Measurements from ENCODE around the gene SLC25A45. TPM values are rescaled to one million over a fixed set of nuclear protein-coding genes. Genes with fewer than 3 reads are reported as not detected.

The SLC25A45 gene
- total RNA-seq, 1 experiment from 2014 or later, result 8.5 TPM

GRCh38 chr11:65383778-65384177 lies 1.3 kb upstream of the SLC25A45 start:
- intact Hi-C loops (cut with micrococcal nuclease; ENCODE audit: unreplicated experiment), result no loop called here
- Mint-ChIP-seq H3K27me3 (ENCODE audit: insufficient read depth, unreplicated experiment) (no peaks in the 10 kb centered on the region), H3K27ac (ENCODE audit: unreplicated experiment) (peak overlapping the region; percentile 90), H3K4me1 (ENCODE audit: low read depth, unreplicated experiment) (peaks cover 25% of the 10 kb centered on the region), H3K4me3 (ENCODE audit: unreplicated experiment) (peak overlapping the region; percentile 27), H3K36me3 (ENCODE audit: insufficient read depth, unreplicated experiment) (peaks cover 19% of the 10 kb centered on the region), H3K9me3 (ENCODE audit: unreplicated experiment) (no peaks in the 10 kb centered on the region)
- ChIA-PET POLR2A (interaction anchor here (2.1 kb wide), 1 partner anchor 13 kb away, joined by 4 read pairs; no protein-coding TSS in a partner anchor), CTCF (interaction anchor here (0.7 kb wide), 2 partner anchors 212 to 315 kb away, joined by 3 to 5 read pairs; no protein-coding TSS in a partner anchor)
- no peaks in the 10 kb centered on the region for H3K27me3 ChIP-seq (replicated peaks; ENCODE audit: control insufficient read depth, insufficient read depth, low read length)
- H3K4me3 ChIP-seq (ENCODE audit: low read depth, low read length), result no peak overlapping the region
- no peak for DNase-seq
- H3K4me1 ChIP-seq, result peaks cover 50% of the 10 kb centered on the region
- no peak for TF ChIP-seq CTCF (IDR thresholded peaks at IDR 0.05; ENCODE audit: insufficient read depth in 1 of 2, low read depth in 1 of 2, low read length in 1 of 2, severe bottlenecking in 1 of 2, unreplicated experiment in 1 of 2)
- no peaks in the 10 kb centered on the region for H3K9me3 ChIP-seq
- BruUV-seq (replicated peaks), result no TSS peak
- H3K36me3 ChIP-seq (ENCODE audit: control insufficient read depth, insufficient read depth, low read length), result no peaks in the 10 kb centered on the region

DNA sequence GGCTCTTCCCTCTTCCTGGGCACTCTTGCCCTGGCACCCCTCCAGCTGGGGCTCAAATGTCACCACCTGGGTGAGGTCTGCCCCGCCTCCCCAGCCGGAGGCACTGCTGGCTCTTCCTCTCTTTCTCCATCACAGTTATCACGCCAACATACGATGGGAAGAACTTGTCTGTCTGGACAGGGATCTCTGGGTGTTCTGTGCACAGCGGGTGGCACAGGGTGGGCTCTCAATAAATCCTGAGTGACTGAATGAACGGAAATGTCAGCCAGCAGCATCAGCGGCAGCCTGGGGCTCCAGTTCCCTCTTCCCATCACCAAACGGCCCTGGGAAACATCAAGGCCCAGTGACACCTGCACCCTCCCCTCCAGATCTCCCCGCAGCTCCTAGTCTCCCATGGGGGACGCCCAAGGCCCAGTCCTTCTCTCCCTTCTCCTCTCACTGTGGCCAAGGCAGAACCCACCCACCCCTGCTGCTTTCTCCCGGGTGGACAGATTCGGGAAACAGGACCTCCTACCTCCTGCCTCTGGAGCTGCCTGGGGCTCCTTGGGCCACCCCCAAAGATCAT lies 440 bp upstream of the SLC25A45 start:
- intact Hi-C loops (cut with micrococcal nuclease; ENCODE audit: unreplicated experiment), result loop anchor here (1.0 kb wide), 3 partner anchors 12 to 127 kb away; no protein-coding TSS in a partner anchor
- Histone ChIP-seq H3K27me3 (replicated peaks; ENCODE audit: control insufficient read depth, insufficient read depth, low read length) (no peaks in the 10 kb centered on the region), H3K9me3 (no peaks in the 10 kb centered on the region), H3K36me3 (ENCODE audit: control insufficient read depth, insufficient read depth, low read length) (no peaks in the 10 kb centered on the region), H3K4me1 (peaks cover 59% of the 10 kb centered on the region), H3K4me3 (ENCODE audit: low read depth, low read length) (peak overlapping the region; percentile 39)
- H3K9me3 Mint-ChIP-seq (ENCODE audit: unreplicated experiment), result no peaks in the 10 kb centered on the region
- H3K4me1 Mint-ChIP-seq (ENCODE audit: low read depth, unreplicated experiment), result peaks cover 28% of the 10 kb centered on the region
- H3K27ac Mint-ChIP-seq (ENCODE audit: unreplicated experiment), result peak overlapping the region; percentile 90
- H3K27me3 Mint-ChIP-seq (ENCODE audit: insufficient read depth, unreplicated experiment), result no peaks in the 10 kb centered on the region
- peak overlapping the region; percentile 69 for H3K4me3 Mint-ChIP-seq (ENCODE audit: unreplicated experiment)
- no peak for DNase-seq
- BruUV-seq (replicated peaks), result no TSS peak
- no peak for TF ChIP-seq CTCF (IDR thresholded peaks at IDR 0.05; ENCODE audit: insufficient read depth in 1 of 2, low read depth in 1 of 2, low read length in 1 of 2, severe bottlenecking in 1 of 2, unreplicated experiment in 1 of 2)
- ChIA-PET CTCF (interaction anchor here (0.7 to 1.3 kb wide), 4 partner anchors 35 to 314 kb away, joined by 3 to 14 read pairs (median 5); no protein-coding TSS in a partner anchor), POLR2A (interaction anchor here (0.6 to 2.1 kb wide), 2 partner anchors 12 to 219 kb away, joined by 3 to 4 read pairs; no protein-coding TSS in a partner anchor)
- H3K36me3 Mint-ChIP-seq (ENCODE audit: insufficient read depth, unreplicated experiment), result peaks cover 19% of the 10 kb centered on the region

- Histone ChIP-seq H3K36me3 (ENCODE audit: control insufficient read depth, insufficient read depth, low read length) (no peaks in the 10 kb centered on the region), H3K27me3 (replicated peaks; ENCODE audit: control insufficient read depth, insufficient read depth, low read length) (no peaks in the 10 kb centered on the region), H3K9me3 (no peaks in the 10 kb centered on the region), H3K4me1 (peaks cover 56% of the 10 kb centered on the region), H3K4me3 (ENCODE audit: low read depth, low read length) (peak overlapping the region; percentile 39)
- H3K27ac Mint-ChIP-seq (ENCODE audit: unreplicated experiment), result peak overlapping the region; percentile 90
- peak overlapping the region; percentile 69 for H3K4me3 Mint-ChIP-seq (ENCODE audit: unreplicated experiment)
- BruUV-seq (replicated peaks), result no TSS peak
- peaks cover 28% of the 10 kb centered on the region for H3K4me1 Mint-ChIP-seq (ENCODE audit: low read depth, unreplicated experiment)
- no peaks in the 10 kb centered on the region for H3K27me3 Mint-ChIP-seq (ENCODE audit: insufficient read depth, unreplicated experiment)
- no peaks in the 10 kb centered on the region for H3K9me3 Mint-ChIP-seq (ENCODE audit: unreplicated experiment)
- no peak for DNase-seq
- intact Hi-C loops (cut with micrococcal nuclease; ENCODE audit: unreplicated experiment), result loop anchor here (1.0 kb wide), 4 partner anchors 10 to 129 kb away; no protein-coding TSS in a partner anchor
- ChIA-PET CTCF (interaction anchor here (0.6 to 3.0 kb wide), 17 partner anchors 11 to 561 kb away, joined by 3 to 23 read pairs (median 4); no protein-coding TSS in a partner anchor), POLR2A (interaction anchor here (0.6 to 2.1 kb wide), 5 partner anchors 11 to 41 kb away, joined by 3 to 5 read pairs (median 4); partner anchors contain the start of gene NEAT1)
- TF ChIP-seq CTCF (IDR thresholded peaks at IDR 0.05; ENCODE audit: insufficient read depth in 1 of 2, low read depth in 1 of 2, low read length in 1 of 2, severe bottlenecking in 1 of 2, unreplicated experiment in 1 of 2), result no peak
- peaks cover 19% of the 10 kb centered on the region for H3K36me3 Mint-ChIP-seq (ENCODE audit: insufficient read depth, unreplicated experiment)
Measured at GRCh38 chr11:65381716-65382032, 772 bp downstream of the SLC25A45 start.
